Mammary epithelial cell (primary cell): ENCODE results near the gene OR10H1.

Experiments
- EZH2 ChIP-seq: IDR thresholded peaks from 2 replicates; pipeline ENCODE4 v1.6.1; 2012; ENCODE audit warnings: low read length, inconsistent platforms, borderline replicate concordance
- TF ChIP-seq, protein P1 (sequence below), 2 donors: IDR thresholded peaks in 1 of 2; conservative IDR thresholded peaks in 1 of 2; 2 replicates each; pipeline ENCODE4 v1.5.1; 2011 to 2012; ENCODE audit warnings: inconsistent platforms in 2 of 2, low read length in 2 of 2, mild to moderate bottlenecking in 2 of 2, control low read depth in 1 of 2, low read depth in 1 of 2; ENCODE audit not compliant: insufficient read depth in 1 of 2; ENCODE audit errors: extremely low read depth in 1 of 2

DNA sequence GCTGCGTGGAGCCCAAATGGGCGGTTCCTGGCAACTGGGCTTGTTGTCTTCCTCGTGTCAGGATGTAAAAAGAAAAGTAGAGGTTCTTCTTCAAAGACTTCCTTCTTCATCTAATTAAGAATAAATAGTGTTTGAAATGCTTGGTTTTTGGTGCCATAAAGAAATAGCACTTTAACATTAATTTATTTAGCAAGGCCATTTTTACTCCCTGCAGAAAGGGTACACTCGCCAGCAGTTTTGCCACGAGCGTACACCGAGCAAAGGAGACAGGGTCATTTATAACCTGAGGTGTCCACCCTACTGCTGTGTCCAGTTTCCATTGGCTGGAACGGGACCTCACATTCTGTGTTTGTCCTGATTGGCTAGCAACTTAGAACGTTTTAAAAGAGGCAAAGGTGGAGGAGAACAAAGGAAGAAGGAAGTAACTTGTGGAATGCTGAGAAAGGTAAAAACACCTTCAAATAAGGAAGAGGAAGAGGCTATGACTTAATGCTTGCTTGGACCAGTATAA is 21.8 kb upstream of the OR10H1 start:
- TF ChIP-seq, protein P1, sequence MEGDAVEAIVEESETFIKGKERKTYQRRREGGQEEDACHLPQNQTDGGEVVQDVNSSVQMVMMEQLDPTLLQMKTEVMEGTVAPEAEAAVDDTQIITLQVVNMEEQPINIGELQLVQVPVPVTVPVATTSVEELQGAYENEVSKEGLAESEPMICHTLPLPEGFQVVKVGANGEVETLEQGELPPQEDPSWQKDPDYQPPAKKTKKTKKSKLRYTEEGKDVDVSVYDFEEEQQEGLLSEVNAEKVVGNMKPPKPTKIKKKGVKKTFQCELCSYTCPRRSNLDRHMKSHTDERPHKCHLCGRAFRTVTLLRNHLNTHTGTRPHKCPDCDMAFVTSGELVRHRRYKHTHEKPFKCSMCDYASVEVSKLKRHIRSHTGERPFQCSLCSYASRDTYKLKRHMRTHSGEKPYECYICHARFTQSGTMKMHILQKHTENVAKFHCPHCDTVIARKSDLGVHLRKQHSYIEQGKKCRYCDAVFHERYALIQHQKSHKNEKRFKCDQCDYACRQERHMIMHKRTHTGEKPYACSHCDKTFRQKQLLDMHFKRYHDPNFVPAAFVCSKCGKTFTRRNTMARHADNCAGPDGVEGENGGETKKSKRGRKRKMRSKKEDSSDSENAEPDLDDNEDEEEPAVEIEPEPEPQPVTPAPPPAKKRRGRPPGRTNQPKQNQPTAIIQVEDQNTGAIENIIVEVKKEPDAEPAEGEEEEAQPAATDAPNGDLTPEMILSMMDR (conservative IDR thresholded peaks at IDR 0.05 in 1 of 2, IDR thresholded peaks at IDR 0.05 in 1 of 2; ENCODE audit: extremely low read depth in 1 of 2, insufficient read depth in 1 of 2, low read depth in 1 of 2, low read length in 2 of 2), result no peak
- TF ChIP-seq EZH2, result no peak
